ENCODE results near the gene CCDC117.
"Not testable (repeated sequence)": the region's sequence is repeated elsewhere in the genome, so short reads cannot be mapped to it uniquely, and the experiment has no call there.

GRCh38 chr22:28826430-28826829, 53.9 kb downstream of the CCDC117 start:
- TF ChIP-seq CTCF (IDR thresholded peaks at IDR 0.05 in 4 of 5, conservative IDR thresholded peaks at IDR 0.05 in 1 of 5); POLR2A (IDR thresholded peaks at IDR 0.05): not testable (repeated sequence)
